WTC11 (cell line): ENCODE results near the gene TMEM229B.

Source experiments
- FOXP1 ChIP-seq: sonication (generic); formaldehyde crosslinking; IDR thresholded peaks from 2 replicates; pipeline ENCODE4 v1.8.0; 2022; ENCODE audit warnings: missing genetic modification reagents, mild to moderate bottlenecking, moderate library complexity, borderline replicate concordance
- JUN ChIP-seq: sonication (generic); formaldehyde crosslinking; IDR thresholded peaks from 2 replicates; pipeline ENCODE4 v1.8.0; 2023; ENCODE audit warnings: mild to moderate bottlenecking, missing genetic modification reagents
- ZNF219 ChIP-seq: sonication (generic); formaldehyde crosslinking; IDR thresholded peaks from 2 replicates; pipeline ENCODE4 v1.8.0; 2023; ENCODE audit warnings: missing genetic modification reagents, mild to moderate bottlenecking, borderline replicate concordance
- ZNF263 ChIP-seq: sonication (generic); formaldehyde crosslinking; IDR thresholded peaks from 2 replicates; pipeline ENCODE4 v1.8.1; 2022; ENCODE audit warnings: low read depth, mild to moderate bottlenecking, moderate library complexity, missing genetic modification reagents
- ZNF281 ChIP-seq: sonication (generic); formaldehyde crosslinking; IDR thresholded peaks from 2 replicates; pipeline ENCODE4 v1.8.0; 2023; ENCODE audit warnings: mild to moderate bottlenecking, missing genetic modification reagents
- TF ChIP-seq, protein P1 (sequence below): fragments of 200-600 bp; IDR thresholded peaks from 2 replicates; pipeline ENCODE4 v1.8.0; 2022; ENCODE audit warnings: antibody characterized with exemption
- TF ChIP-seq, protein P2 (sequence below): sonication (generic); formaldehyde crosslinking; IDR thresholded peaks from 2 replicates; pipeline ENCODE4 v1.8.0; 2022; ENCODE audit warnings: mild to moderate bottlenecking, missing genetic modification reagents
- TF ChIP-seq, protein P3 (sequence below): sonication (generic); formaldehyde crosslinking; conservative IDR thresholded peaks from 2 replicates; pipeline ENCODE4 v1.8.1; 2022; ENCODE audit warnings: mild to moderate bottlenecking, missing genetic modification reagents
- TF ChIP-seq, protein P4 (sequence below): sonication (generic); formaldehyde crosslinking; IDR thresholded peaks from 2 replicates; pipeline ENCODE4 v1.8.0; 2022; ENCODE audit warnings: mild to moderate bottlenecking, missing genetic modification reagents

- TF ChIP-seq, protein P1, sequence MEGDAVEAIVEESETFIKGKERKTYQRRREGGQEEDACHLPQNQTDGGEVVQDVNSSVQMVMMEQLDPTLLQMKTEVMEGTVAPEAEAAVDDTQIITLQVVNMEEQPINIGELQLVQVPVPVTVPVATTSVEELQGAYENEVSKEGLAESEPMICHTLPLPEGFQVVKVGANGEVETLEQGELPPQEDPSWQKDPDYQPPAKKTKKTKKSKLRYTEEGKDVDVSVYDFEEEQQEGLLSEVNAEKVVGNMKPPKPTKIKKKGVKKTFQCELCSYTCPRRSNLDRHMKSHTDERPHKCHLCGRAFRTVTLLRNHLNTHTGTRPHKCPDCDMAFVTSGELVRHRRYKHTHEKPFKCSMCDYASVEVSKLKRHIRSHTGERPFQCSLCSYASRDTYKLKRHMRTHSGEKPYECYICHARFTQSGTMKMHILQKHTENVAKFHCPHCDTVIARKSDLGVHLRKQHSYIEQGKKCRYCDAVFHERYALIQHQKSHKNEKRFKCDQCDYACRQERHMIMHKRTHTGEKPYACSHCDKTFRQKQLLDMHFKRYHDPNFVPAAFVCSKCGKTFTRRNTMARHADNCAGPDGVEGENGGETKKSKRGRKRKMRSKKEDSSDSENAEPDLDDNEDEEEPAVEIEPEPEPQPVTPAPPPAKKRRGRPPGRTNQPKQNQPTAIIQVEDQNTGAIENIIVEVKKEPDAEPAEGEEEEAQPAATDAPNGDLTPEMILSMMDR = no peak
- no peak for TF ChIP-seq JUN (CRISPR knock-in tag)
- TF ChIP-seq FOXP1 (CRISPR knock-in tag) = no peak
- no peak for TF ChIP-seq ZNF263 (CRISPR knock-in tag)
- TF ChIP-seq, protein P2, sequence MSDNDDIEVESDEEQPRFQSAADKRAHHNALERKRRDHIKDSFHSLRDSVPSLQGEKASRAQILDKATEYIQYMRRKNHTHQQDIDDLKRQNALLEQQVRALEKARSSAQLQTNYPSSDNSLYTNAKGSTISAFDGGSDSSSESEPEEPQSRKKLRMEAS (CRISPR knock-in tag) = no peak
- TF ChIP-seq, protein P3, sequence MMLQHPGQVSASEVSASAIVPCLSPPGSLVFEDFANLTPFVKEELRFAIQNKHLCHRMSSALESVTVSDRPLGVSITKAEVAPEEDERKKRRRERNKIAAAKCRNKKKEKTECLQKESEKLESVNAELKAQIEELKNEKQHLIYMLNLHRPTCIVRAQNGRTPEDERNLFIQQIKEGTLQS (CRISPR knock-in tag) = no peak
- no peak for TF ChIP-seq ZNF281
- TF ChIP-seq ZNF219 (CRISPR knock-in tag) = no peak
- TF ChIP-seq, protein P4, sequence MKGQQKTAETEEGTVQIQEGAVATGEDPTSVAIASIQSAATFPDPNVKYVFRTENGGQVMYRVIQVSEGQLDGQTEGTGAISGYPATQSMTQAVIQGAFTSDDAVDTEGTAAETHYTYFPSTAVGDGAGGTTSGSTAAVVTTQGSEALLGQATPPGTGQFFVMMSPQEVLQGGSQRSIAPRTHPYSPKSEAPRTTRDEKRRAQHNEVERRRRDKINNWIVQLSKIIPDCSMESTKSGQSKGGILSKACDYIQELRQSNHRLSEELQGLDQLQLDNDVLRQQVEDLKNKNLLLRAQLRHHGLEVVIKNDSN (CRISPR knock-in tag) = no peak
These were observed 58.9 kb downstream of the TMEM229B start for GRCh38 chr14:67429510-67430205.
